Pancreas (tissue), 10 donors: ENCODE data around the gene TSPAN7. TPM values are rescaled to one million over a fixed set of nuclear protein-coding genes. Genes with fewer than 3 reads are reported as not detected.

Experiments
- ATAC-seq, 4 donors: fragments of 200-7000 bp; cut with Tn5 transposase; one replicate each; pipeline versions ENCODE4 v1.8.0 to v1.9.1; 2020; ENCODE audit warnings: mild to moderate bottlenecking in 4 of 4, moderate library complexity in 4 of 4
- DNase-seq, 6 donors: peaks; one replicate each; pipeline ENCODE4 v3.0.0-alpha.2; 2020
- FAIRE-seq: peaks from 2 replicates; lab custom pipeline; 2012; peaks lifted over from hg19 to GRCh38; lab: Jason Lieb, UNC
- H3K27ac ChIP-seq, 4 donors: fragments of 200-600 bp; sonication (generic); 1 replicate in 3 of 4; 2 replicates in 1 of 4; pipeline versions ENCODE4 v1.5.0 to v1.8.0; 2020
- H3K27me3 ChIP-seq, 4 donors: fragments of 200-600 bp; one replicate each; pipeline ENCODE4 v1.8.0; 2021
- H3K36me3 ChIP-seq, 3 donors: fragments of 200-600 bp; sonication (generic) in 1 of 3; one replicate each; pipeline versions ENCODE4 v1.5.0 to v1.8.0; 2020 to 2021
- H3K4me1 ChIP-seq, 3 donors: fragments of 200-600 bp; one replicate each; pipeline ENCODE4 v1.8.0; 2021
- H3K4me3 ChIP-seq, 4 donors: fragments of 200-600 bp; sonication (generic) in 2 of 4; one replicate each; pipeline versions ENCODE4 v1.5.0 to v1.8.0; 2020 to 2021
- H3K9me3 ChIP-seq, 4 donors: fragments of 200-600 bp; one replicate each; pipeline ENCODE4 v1.8.0; 2021
- CTCF ChIP-seq, 4 donors: fragments of 200-600 bp; sonication (generic) in 3 of 4; IDR thresholded peaks; one replicate each; pipeline versions ENCODE4 v1.5.0 to v1.8.0; 2021; ENCODE audit warnings: antibody characterized with exemption in 4 of 4
- WGBS, 2 donors: extraction: QIAGEN DNeasy Blood & Tissue Kit; methylation state at CpG; one replicate each; pipeline ENCODE4 v1.1.7; 2013; 5-methylcytosine and 5-hydroxymethylcytosine counted together
- intact Hi-C, 3 donors: fragments of 100-400 bp; cut with DNase I; formaldehyde crosslinking; loops; one replicate each; pipeline versions ENCODE4 v1.11.1 to v1.14.2; 2022
- polyA plus RNA-seq, 2 donors: library from polyadenylated mRNA; stranded (reverse); fragments of 200-250 nt; gene quantifications; one replicate each; pipeline ENCODE4 v1.2.3, GENCODE V29; 2013
- total RNA-seq, 6 donors: library from RNA; stranded (reverse); fragmentation: NEBNext Ultra II Directional in 4 of 6; extraction: Animal tissue kit (Norgen Biotek cat#: 25700) in 4 of 6; gene quantifications; one replicate each; pipeline versions ENCODE4 v1.2.1 to v1.2.4, GENCODE V29; 2021 to 2023
- donor health status: healthy with polysubstance abuse.
- donor health status: DM: no; HTN: no; CAD: no; lungs with moderate emphysema.
- donor health status: DM: no; HTN: no; CAD: no.
- donor health status: control.
- donor health status: control.
- donor health status: Bipolar disorder and iron deficiency.
- donor health status: DM: yes; HTN: yes; CAD: no.
- donor health status: DM: no; HTN: no; CAD: no.
- donor health status: DM: no; HTN: no; CAD: no.
- donor health status: DM: yes; HTN: yes; CAD: no.

TSPAN7 gene
- total and polyA plus RNA-seq, 8 donors, result 5.3 to 68.1 (median 12.7) TPM

GRCh38 chrX:38666909-38667308, 105.6 kb downstream of the TSPAN7 start:
- no peaks in the 10 kb centered on the region for H3K4me1 ChIP-seq
- no peaks in the 10 kb centered on the region for H3K36me3 ChIP-seq
- no peak for TF ChIP-seq CTCF (IDR thresholded peaks at IDR 0.05)
- no peaks in the 10 kb centered on the region for H3K27me3 ChIP-seq
- DNase-seq (no peak), FAIRE-seq (no peak), ATAC-seq (no peak)
- no peak overlapping the region for H3K4me3 ChIP-seq
- intact Hi-C loops, result no loop called here
- no peaks in the 10 kb centered on the region for H3K9me3 ChIP-seq
- no peak overlapping the region for H3K27ac ChIP-seq

GRCh38 chrX:38668771-38669170, 107.4 kb downstream of the TSPAN7 start:
- WGBS, 2 donors, result 86 to 94% methylated on average over 1 of the region's 1 CpG
- ATAC-seq, result no peak
- H3K9me3 ChIP-seq, result no peaks in the 10 kb centered on the region

GRCh38 chrX:38669428-38669827, 108.1 kb downstream of the TSPAN7 start:
- intact Hi-C loops, result no loop called here
- Histone ChIP-seq H3K36me3 (no peaks in the 10 kb centered on the region), H3K27me3 (no peaks in the 10 kb centered on the region), H3K4me3 (no peak overlapping the region), H3K9me3 (no peaks in the 10 kb centered on the region), H3K27ac (no peak overlapping the region), H3K4me1 (no peaks in the 10 kb centered on the region)
- DNase-seq, result no peak
- no peak for FAIRE-seq
- TF ChIP-seq CTCF (IDR thresholded peaks at IDR 0.05), result no peak
- no peak for ATAC-seq
- WGBS, 2 donors, result 50 to 64% methylated on average over 4 of the region's 4 CpGs

More at GRCh38 chrX:38668771-38669170, 107.4 kb downstream of the TSPAN7 start:
- no peak overlapping the region for H3K27ac ChIP-seq
- H3K4me1 ChIP-seq, result no peaks in the 10 kb centered on the region
- H3K36me3 ChIP-seq, result no peaks in the 10 kb centered on the region
- intact Hi-C loops, result no loop called here
- TF ChIP-seq CTCF (IDR thresholded peaks at IDR 0.05), result no peak
- no peaks in the 10 kb centered on the region for H3K27me3 ChIP-seq
- FAIRE-seq, result no peak
- no peak for DNase-seq
- no peak overlapping the region for H3K4me3 ChIP-seq

DNA sequence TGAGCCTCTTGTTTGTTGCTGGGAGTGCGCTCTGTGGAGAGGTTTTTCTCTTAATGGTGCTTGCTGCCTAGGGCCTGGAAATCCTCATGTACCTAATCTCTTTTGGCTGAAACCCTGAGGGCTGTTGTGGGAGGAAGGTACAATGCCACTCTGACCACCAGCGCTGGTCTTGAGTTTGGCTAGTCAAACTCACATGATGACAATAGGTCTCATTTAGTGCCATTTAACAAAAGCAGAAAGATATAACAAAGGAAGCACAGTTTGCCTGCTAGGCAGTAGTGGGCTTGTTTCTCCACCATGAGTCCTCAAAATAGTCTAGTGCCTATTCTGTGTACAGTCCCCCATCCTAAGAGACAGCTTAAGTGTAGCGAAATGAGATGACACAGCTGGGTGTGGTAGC, 111.3 kb downstream of the TSPAN7 start:
- intact Hi-C loops, result no loop called here
- Histone ChIP-seq H3K4me1 (no peaks in the 10 kb centered on the region), H3K27me3 (no peaks in the 10 kb centered on the region), H3K36me3 (no peaks in the 10 kb centered on the region), H3K4me3 (no peak overlapping the region), H3K27ac (no peak overlapping the region), H3K9me3 (no peaks in the 10 kb centered on the region)
- DNase-seq, result no peak
- TF ChIP-seq CTCF (IDR thresholded peaks at IDR 0.05), result no peak
- WGBS, 2 donors, result 88 to 100% methylated on average over 3 of the region's 3 CpGs
- no peak for ATAC-seq
- FAIRE-seq, result no peak

DNA sequence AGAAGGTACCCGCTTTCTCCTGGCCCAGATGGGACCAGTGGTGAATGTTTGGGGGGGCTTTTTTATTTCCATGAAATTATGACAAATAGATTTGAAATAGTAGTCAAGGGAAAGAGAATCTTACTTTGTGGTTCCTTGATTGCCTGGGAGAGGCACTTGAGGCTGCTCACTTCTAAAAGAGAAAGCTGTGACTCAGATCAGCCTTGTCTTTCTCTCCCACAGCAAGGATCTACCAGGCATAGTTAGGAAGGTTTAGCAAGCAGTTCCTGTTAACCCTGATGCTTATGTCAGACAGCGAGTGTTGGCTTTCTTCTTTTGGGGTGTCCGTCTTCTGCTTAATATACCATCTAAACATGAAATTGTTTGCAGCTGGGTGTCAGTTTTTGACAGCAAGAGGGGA, 114.5 kb downstream of the TSPAN7 start:
- no peaks in the 10 kb centered on the region for H3K36me3 ChIP-seq
- ATAC-seq (no peak), FAIRE-seq (no peak), DNase-seq (no peak)
- intact Hi-C loops, result no loop called here
- H3K4me3 ChIP-seq, result no peak overlapping the region
- no peaks in the 10 kb centered on the region for H3K9me3 ChIP-seq
- no peak for TF ChIP-seq CTCF (IDR thresholded peaks at IDR 0.05)
- H3K4me1 ChIP-seq, result no peaks in the 10 kb centered on the region
- no peaks in the 10 kb centered on the region for H3K27me3 ChIP-seq
- 78 to 87% methylated on average over 3 of the region's 3 CpGs for WGBS, 2 donors
- H3K27ac ChIP-seq, result no peak overlapping the region
